Measurements from ENCODE around the gene EP400.

GRCh38 chr12:132129007-132129406 is 179.3 kb downstream of the EP400 start:
- TF ChIP-seq CTCF (IDR thresholded peaks at IDR 0.05; ENCODE audit: low read depth, low read length) (no peak), POLR2A (IDR thresholded peaks at IDR 0.05; ENCODE audit: extremely low read depth, insufficient read length) (no peak), MAX (IDR thresholded peaks at IDR 0.05; ENCODE audit: low read depth, low read length) (no peak), MYC (IDR thresholded peaks at IDR 0.05; ENCODE audit: low read depth, low read length) (no peak)

All from NB4 (cell line).